Endodermal cell (in vitro differentiated cells): Measurements from ENCODE around the gene MTIF3. TPM values are rescaled to one million over a fixed set of nuclear protein-coding genes. Genes with fewer than 3 reads are reported as not detected.

Experiments used
- DNase-seq: peaks from one replicate; pipeline ENCODE4 v3.0.0-alpha.2; 2017
- H3K27ac ChIP-seq: 2 replicates; pipeline ENCODE4 v1.5.1; 2013; ENCODE audit warnings: mild to moderate bottlenecking, low read depth, low read length, moderate library complexity
- H3K27me3 ChIP-seq: 2 replicates; pipeline ENCODE4 v1.6.1; 2013; ENCODE audit warnings: mild to moderate bottlenecking, low read length, moderate library complexity; ENCODE audit not compliant: insufficient read depth, control insufficient read depth, poor library complexity, severe bottlenecking
- H3K36me3 ChIP-seq: 2 replicates; pipeline ENCODE4 v1.7.0; 2013; ENCODE audit warnings: mild to moderate bottlenecking, low read length, moderate library complexity; ENCODE audit not compliant: control insufficient read depth, insufficient read depth
- H3K4me1 ChIP-seq: one replicate; pipeline ENCODE4 v1.7.0; 2013; ENCODE audit warnings: low read length; ENCODE audit not compliant: control insufficient read depth, insufficient read depth
- H3K4me3 ChIP-seq: 2 replicates; pipeline ENCODE4 v1.5.1; 2013; ENCODE audit warnings: mild to moderate bottlenecking, low read length, moderate library complexity
- H3K9ac ChIP-seq: 2 replicates; pipeline ENCODE4 v1.6.1; 2013; ENCODE audit warnings: mild to moderate bottlenecking, low read length, moderate library complexity; ENCODE audit not compliant: poor library complexity, severe bottlenecking; ENCODE audit errors: extremely low read depth
- H3K9me3 ChIP-seq: 2 replicates; pipeline ENCODE4 v1.6.1; 2013; ENCODE audit warnings: mild to moderate bottlenecking, low read length, moderate library complexity; ENCODE audit not compliant: control insufficient read depth
- H3K27ac Mint-ChIP-seq: 2 replicates; pipeline ENCODE4 v1.8.0; 2020; ENCODE audit warnings: mixed read lengths
- H3K27me3 Mint-ChIP-seq: 2 replicates; pipeline ENCODE4 v1.8.0; 2021; ENCODE audit warnings: mild to moderate bottlenecking, mixed read lengths; ENCODE audit not compliant: insufficient read depth
- H3K36me3 Mint-ChIP-seq: 2 replicates; pipeline ENCODE4 v1.8.0; 2020; ENCODE audit warnings: low read depth, mixed read lengths
- H3K4me1 Mint-ChIP-seq: 2 replicates; pipeline ENCODE4 v1.8.0; 2020; ENCODE audit warnings: mixed read lengths
- H3K4me3 Mint-ChIP-seq: 2 replicates; pipeline ENCODE4 v1.8.0; 2020; ENCODE audit warnings: mild to moderate bottlenecking, moderate library complexity, mixed read lengths
- H3K9me3 Mint-ChIP-seq: 2 replicates; pipeline ENCODE4 v1.8.0; 2020; ENCODE audit warnings: mild to moderate bottlenecking, mixed read lengths
- CTCF ChIP-seq: fragments of 200-600 bp; sonication (generic); conservative IDR thresholded peaks from 2 replicates; pipeline ENCODE4 v1.5.0; 2021; ENCODE audit warnings: antibody characterized with exemption, mild to moderate bottlenecking
- WGBS, 2 experiments: methylation state at CpG; one replicate each; pipeline versions ENCODE4 v1.1.5 to v1.1.7; 2013; ENCODE audit warnings: missing lambda C conversion rate in 2 of 2, mixed read lengths in 1 of 2; ENCODE audit not compliant: insufficient coverage in 1 of 2, insufficient read length in 1 of 2; 5-methylcytosine and 5-hydroxymethylcytosine counted together
- total RNA-seq, 2 donors: library from RNA; stranded (reverse); fragmentation: NEBNext Ultra II Directional in 1 of 2; extraction: Animal tissue kit (Norgen Biotek cat#: 25700) in 1 of 2; gene quantifications; 2 replicates in 1 of 2; 3 replicates in 1 of 2; pipeline ENCODE4 v1.2.1, GENCODE V29; 2021

Gene MTIF3
- total RNA-seq, 2 donors from 2014 or later = 35.0 to 46.8 TPM

DNA sequence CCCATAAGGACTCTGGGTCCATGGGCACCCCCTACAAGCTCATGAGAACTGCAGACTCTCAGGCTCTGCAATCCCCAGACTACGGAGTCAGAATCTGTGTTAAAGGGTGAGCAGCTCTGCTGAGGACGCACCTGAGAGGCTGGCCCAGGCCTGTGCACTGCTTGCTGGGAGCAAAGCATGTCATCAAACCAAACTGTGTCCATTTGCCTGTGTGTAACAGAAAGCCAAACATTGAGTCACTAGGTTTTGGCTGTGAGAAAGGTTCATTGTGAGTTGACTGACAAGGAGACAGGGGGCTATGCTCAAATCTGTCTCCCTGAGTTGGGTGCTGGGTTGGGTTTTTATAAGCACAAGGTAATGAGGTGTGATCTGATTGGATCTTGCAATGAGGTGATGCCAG, 22.1 kb upstream of the MTIF3 start:
- H3K36me3 ChIP-seq = no peaks in the 10 kb centered on the region
- DNase-seq = no peak
- H3K36me3 Mint-ChIP-seq = no peaks in the 10 kb centered on the region
- H3K27ac ChIP-seq = no peak overlapping the region
- H3K4me3 ChIP-seq = no peak overlapping the region
- no peak for TF ChIP-seq CTCF
- no peak overlapping the region for H3K9ac ChIP-seq
- H3K9me3 Mint-ChIP-seq = peaks cover 3% of the 10 kb centered on the region
- H3K9me3 ChIP-seq = no peaks in the 10 kb centered on the region
- 93% methylated on average over 2 of the region's 2 CpGs; no CpG with 5 or more reads in 1 of the 2 experiments for WGBS, 2 experiments
- H3K4me1 Mint-ChIP-seq = peaks cover 4% of the 10 kb centered on the region
- H3K27me3 ChIP-seq = no peaks in the 10 kb centered on the region
- H3K4me1 ChIP-seq = no peaks in the 10 kb centered on the region
- H3K27ac Mint-ChIP-seq = no peak overlapping the region
- H3K27me3 Mint-ChIP-seq = no peaks in the 10 kb centered on the region
- no peak overlapping the region for H3K4me3 Mint-ChIP-seq

DNA sequence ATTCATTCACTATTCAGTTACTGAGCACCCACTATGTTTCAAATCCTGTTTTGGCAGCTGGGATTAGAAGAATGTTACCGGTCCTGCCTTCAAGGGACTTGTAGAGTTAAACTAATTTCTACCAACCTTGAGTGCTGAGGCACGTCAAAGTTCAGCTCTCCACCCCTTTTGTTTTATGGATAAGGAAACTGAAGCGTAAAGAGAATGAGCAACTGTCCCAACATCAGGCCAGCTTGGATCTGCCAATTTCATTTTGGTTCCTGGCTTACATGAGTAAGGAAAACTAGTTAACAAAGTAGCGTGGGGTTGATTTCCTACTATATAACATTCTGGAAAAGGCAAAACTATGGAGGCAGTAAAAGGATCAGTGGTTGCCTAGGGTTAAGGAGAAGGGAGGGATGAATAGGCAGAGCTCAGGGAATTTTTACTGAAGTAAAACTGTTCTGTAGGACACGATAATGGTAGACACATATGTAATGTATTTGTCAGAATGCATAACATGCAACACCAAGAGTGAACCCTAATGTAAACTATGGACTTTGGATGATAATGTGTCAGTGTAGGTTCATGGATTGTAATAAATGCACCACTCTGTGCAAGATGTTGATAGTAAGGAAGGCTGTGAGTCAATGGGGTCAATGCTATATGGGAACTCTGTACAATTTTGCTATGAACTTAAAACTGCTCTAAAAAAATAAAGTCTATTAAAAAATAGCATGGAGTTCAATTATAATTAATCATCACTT, 19.9 kb upstream of the MTIF3 start:
- no peak overlapping the region for H3K4me3 ChIP-seq
- H3K36me3 Mint-ChIP-seq = no peaks in the 10 kb centered on the region

DNA sequence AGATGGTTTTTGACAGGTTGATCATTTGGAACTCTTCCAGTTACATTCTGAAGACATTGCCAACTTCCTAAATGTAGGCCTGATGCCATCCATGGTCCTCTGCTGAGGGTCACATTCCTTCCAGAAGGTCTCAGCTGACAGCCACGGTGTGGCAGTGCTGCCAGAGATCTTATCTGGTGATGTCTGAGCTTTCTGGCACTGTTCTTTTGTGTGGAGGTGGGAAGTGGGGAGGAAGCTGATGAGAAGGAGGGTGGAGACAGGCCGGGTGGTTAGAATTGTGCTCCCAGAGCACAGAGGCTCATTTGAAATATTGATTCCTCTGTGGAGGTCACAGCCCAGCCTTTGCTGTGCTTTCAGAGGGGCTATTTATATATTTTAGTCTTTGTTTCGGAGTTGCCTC, 16.1 kb upstream of the MTIF3 start:
- no peak for TF ChIP-seq CTCF
- 81 to 83% methylated on average over 1 to 3 of the region's 3 CpGs for WGBS, 2 experiments
- Histone ChIP-seq H3K27ac (no peak overlapping the region), H3K4me1 (no peaks in the 10 kb centered on the region), H3K4me3 (no peak overlapping the region), H3K9ac (no peak overlapping the region), H3K27me3 (no peaks in the 10 kb centered on the region), H3K9me3 (no peaks in the 10 kb centered on the region), H3K36me3 (no peaks in the 10 kb centered on the region)
- Mint-ChIP-seq H3K27me3 (peaks cover 3% of the 10 kb centered on the region), H3K4me3 (no peak overlapping the region), H3K27ac (no peak overlapping the region), H3K4me1 (no peaks in the 10 kb centered on the region), H3K36me3 (no peaks in the 10 kb centered on the region), H3K9me3 (peaks cover 3% of the 10 kb centered on the region)
- DNase-seq = no peak

More for the DNA sequence above, 19.9 kb upstream of the MTIF3 start:
- H3K9me3 ChIP-seq = no peaks in the 10 kb centered on the region
- no peaks in the 10 kb centered on the region for H3K27me3 ChIP-seq
- Mint-ChIP-seq H3K27ac (no peak overlapping the region), H3K9me3 (peaks cover 3% of the 10 kb centered on the region), H3K4me1 (no peaks in the 10 kb centered on the region), H3K4me3 (no peak overlapping the region), H3K27me3 (peaks cover 3% of the 10 kb centered on the region)
- DNase-seq = no peak
- no peak overlapping the region for H3K9ac ChIP-seq
- H3K4me1 ChIP-seq = no peaks in the 10 kb centered on the region
- WGBS, 2 experiments = 92 to 93% methylated on average over 5 of the region's 5 CpGs
- no peak for TF ChIP-seq CTCF
- H3K36me3 ChIP-seq = no peaks in the 10 kb centered on the region
- H3K27ac ChIP-seq = no peak overlapping the region
